C4-2B (cell line): ENCODE results near the gene RGS18.

ENCODE experiments used
- ZFX ChIP-seq: fragments of 450-650 bp; IDR thresholded peaks from 2 replicates; pipeline ENCODE4 v1.6.1; 2017
- TF ChIP-seq, protein P1 (sequence below): fragments of 450-650 bp; conservative IDR thresholded peaks from 2 replicates; pipeline ENCODE4 v1.5.1; 2017; ENCODE audit warnings: mild to moderate bottlenecking

DNA sequence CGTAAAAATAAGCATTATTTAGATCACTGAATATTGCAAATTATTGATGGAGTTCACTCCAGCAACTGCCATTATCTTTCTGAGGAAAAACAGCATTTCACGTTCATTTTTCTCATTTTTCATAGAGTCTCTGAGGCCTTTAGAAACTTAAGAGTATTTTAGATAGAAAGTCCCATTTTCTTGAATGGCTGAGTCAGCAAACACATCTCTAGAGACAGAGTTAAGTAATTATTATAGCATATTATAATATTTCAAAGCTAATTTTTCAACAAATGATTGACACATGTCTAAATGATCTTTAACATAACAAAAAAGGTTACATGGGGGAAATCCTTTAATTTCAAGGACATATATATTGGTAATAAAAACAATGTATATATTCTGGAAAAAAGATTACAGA, 31.8 kb downstream of the RGS18 start:
- TF ChIP-seq, protein P1, sequence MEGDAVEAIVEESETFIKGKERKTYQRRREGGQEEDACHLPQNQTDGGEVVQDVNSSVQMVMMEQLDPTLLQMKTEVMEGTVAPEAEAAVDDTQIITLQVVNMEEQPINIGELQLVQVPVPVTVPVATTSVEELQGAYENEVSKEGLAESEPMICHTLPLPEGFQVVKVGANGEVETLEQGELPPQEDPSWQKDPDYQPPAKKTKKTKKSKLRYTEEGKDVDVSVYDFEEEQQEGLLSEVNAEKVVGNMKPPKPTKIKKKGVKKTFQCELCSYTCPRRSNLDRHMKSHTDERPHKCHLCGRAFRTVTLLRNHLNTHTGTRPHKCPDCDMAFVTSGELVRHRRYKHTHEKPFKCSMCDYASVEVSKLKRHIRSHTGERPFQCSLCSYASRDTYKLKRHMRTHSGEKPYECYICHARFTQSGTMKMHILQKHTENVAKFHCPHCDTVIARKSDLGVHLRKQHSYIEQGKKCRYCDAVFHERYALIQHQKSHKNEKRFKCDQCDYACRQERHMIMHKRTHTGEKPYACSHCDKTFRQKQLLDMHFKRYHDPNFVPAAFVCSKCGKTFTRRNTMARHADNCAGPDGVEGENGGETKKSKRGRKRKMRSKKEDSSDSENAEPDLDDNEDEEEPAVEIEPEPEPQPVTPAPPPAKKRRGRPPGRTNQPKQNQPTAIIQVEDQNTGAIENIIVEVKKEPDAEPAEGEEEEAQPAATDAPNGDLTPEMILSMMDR = no peak
- TF ChIP-seq ZFX = no peak
